ENCODE results near the gene PCSK9.

The PCSK9 gene

DNA sequence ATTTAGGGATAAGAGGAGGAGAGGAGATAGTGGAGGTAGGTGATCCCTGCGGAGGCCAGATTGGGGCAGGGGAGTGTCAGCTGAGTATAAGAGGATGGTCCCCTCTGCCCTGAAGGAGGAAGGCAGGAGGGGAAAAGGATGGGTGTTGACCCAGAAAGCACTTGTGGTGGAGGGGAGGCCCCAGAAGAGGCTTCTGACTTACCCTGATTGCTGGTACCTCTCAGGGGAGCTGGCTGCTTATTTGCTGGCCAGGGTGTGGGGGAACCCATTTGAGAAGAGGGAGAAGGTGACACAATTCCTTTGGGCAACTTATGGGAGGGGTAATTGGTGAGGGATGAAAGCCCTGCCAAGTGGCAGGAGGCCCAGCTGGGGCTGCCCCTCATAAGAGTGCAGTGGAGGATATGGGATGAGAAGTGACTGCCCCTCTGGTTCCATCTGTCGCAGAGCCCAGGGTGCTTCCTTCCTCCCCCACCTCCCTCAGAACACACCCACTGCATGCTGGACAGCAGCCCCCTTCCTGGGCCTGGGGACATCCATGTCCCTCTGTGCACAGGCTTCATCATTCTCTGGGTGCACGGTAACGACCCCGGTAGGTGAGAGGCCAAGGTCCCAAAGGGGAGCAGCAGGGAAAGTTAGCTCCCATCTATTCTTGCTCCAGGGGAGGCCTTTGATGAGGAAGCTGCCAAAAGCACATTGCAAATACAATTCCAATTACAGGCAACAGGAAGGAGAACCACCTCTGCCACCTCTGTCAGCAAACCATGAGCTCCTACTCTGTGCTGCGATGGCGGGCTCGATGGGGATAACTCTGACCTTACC, 1.4 kb upstream of the PCSK9 start:
- TF ChIP-seq, protein P1, sequence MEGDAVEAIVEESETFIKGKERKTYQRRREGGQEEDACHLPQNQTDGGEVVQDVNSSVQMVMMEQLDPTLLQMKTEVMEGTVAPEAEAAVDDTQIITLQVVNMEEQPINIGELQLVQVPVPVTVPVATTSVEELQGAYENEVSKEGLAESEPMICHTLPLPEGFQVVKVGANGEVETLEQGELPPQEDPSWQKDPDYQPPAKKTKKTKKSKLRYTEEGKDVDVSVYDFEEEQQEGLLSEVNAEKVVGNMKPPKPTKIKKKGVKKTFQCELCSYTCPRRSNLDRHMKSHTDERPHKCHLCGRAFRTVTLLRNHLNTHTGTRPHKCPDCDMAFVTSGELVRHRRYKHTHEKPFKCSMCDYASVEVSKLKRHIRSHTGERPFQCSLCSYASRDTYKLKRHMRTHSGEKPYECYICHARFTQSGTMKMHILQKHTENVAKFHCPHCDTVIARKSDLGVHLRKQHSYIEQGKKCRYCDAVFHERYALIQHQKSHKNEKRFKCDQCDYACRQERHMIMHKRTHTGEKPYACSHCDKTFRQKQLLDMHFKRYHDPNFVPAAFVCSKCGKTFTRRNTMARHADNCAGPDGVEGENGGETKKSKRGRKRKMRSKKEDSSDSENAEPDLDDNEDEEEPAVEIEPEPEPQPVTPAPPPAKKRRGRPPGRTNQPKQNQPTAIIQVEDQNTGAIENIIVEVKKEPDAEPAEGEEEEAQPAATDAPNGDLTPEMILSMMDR (IDR thresholded peaks at IDR 0.05; ENCODE audit: extremely low read depth, insufficient read depth, missing control alignments), result no peak
- in situ Hi-C loops (cut with MboI; ENCODE audit: low pct_unique_long_range_greater_than_20kb, low sequenced_read_pairs, unreplicated experiment), result no loop called here
- no peak for DNase-seq (ENCODE audit: low spot score)

DNA sequence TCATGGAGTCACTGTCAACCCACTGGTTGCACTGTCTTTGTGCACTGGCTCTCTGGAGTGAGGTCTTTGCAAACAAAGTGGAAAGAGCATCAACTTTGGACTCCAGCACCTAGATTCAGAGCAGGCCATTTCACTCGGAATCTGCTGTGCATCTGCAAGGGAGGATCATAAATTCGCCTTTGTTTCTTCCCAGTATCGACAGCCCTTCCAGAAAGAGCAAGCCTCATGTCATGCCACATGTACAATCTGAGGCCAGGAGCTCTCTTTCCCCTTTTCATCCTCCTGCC, 853 bp upstream of the PCSK9 start:
- DNase-seq (ENCODE audit: low spot score), result no peak

GRCh38 chr1:55038974-55039341, 390 bp upstream of the PCSK9 start:
- DNase-seq (ENCODE audit: low spot score), result no peak
- TF ChIP-seq, protein P1 (IDR thresholded peaks at IDR 0.05; ENCODE audit: extremely low read depth, insufficient read depth, missing control alignments), result no peak
- in situ Hi-C loops (cut with MboI; ENCODE audit: low pct_unique_long_range_greater_than_20kb, low sequenced_read_pairs, unreplicated experiment), result no loop called here

More for the DNA sequence above, 853 bp upstream of the PCSK9 start:
- TF ChIP-seq, protein P1 (IDR thresholded peaks at IDR 0.05; ENCODE audit: extremely low read depth, insufficient read depth, missing control alignments), result no peak
- in situ Hi-C loops (cut with MboI; ENCODE audit: low pct_unique_long_range_greater_than_20kb, low sequenced_read_pairs, unreplicated experiment), result no loop called here

GRCh38 chr1:55040083-55040932, 960 bp downstream of the PCSK9 start:
- in situ Hi-C loops (cut with MboI; ENCODE audit: low pct_unique_long_range_greater_than_20kb, low sequenced_read_pairs, unreplicated experiment), result no loop called here
- TF ChIP-seq, protein P1 (IDR thresholded peaks at IDR 0.05; ENCODE audit: extremely low read depth, insufficient read depth, missing control alignments), result no peak

GRCh38 chr1:55040933-55041494, 1.7 kb downstream of the PCSK9 start:
- in situ Hi-C loops (cut with MboI; ENCODE audit: low pct_unique_long_range_greater_than_20kb, low sequenced_read_pairs, unreplicated experiment), result no loop called here
- TF ChIP-seq, protein P1 (IDR thresholded peaks at IDR 0.05; ENCODE audit: extremely low read depth, insufficient read depth, missing control alignments), result no peak
- DNase-seq (ENCODE audit: low spot score), result no peak

More at GRCh38 chr1:55040083-55040932, 960 bp downstream of the PCSK9 start:
- DNase-seq (ENCODE audit: low spot score), result no peak

GRCh38 chr1:55041613-55042012, 2.3 kb downstream of the PCSK9 start:
- no peak for DNase-seq (ENCODE audit: low spot score)
- in situ Hi-C loops (cut with MboI; ENCODE audit: low pct_unique_long_range_greater_than_20kb, low sequenced_read_pairs, unreplicated experiment), result no loop called here
- TF ChIP-seq, protein P1 (IDR thresholded peaks at IDR 0.05; ENCODE audit: extremely low read depth, insufficient read depth, missing control alignments), result no peak

All from GM13977 (cell line).